Stimulated activated CD4-positive, alpha-beta T cell treated with anti-CD3 and anti-CD28 coated beads, Interleukin-1b, Interleukin-23, amount 100 ng/mL, for 24 hours (primary cell): ENCODE measurements around the gene CTCF.

ENCODE experiments used
- DNase-seq, 4 experiments: peaks; one replicate each; pipeline ENCODE4 v3.0.0-alpha.2; 2020; ENCODE audit warnings: low read depth in 4 of 4, low spot score in 1 of 4

Gene CTCF

DNA sequence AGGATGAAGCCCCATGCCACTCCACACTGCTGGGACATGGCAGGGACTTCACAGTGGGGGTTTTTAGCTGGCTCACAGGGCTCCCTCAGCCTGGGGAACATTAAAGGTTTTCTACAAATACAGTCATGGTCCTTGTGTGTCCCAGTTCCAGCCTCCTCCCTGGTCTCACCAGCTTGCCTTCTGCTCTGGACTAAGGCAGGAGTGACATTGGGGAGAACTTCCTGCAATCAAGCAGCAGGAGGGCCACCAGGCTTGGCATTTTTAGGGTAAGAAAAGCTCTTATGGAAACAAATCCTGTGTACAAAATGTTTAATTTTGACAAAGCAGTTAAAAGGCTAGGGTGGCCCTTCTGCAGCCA, 100.3 kb downstream of the CTCF start:
- DNase-seq, result no peak

DNA sequence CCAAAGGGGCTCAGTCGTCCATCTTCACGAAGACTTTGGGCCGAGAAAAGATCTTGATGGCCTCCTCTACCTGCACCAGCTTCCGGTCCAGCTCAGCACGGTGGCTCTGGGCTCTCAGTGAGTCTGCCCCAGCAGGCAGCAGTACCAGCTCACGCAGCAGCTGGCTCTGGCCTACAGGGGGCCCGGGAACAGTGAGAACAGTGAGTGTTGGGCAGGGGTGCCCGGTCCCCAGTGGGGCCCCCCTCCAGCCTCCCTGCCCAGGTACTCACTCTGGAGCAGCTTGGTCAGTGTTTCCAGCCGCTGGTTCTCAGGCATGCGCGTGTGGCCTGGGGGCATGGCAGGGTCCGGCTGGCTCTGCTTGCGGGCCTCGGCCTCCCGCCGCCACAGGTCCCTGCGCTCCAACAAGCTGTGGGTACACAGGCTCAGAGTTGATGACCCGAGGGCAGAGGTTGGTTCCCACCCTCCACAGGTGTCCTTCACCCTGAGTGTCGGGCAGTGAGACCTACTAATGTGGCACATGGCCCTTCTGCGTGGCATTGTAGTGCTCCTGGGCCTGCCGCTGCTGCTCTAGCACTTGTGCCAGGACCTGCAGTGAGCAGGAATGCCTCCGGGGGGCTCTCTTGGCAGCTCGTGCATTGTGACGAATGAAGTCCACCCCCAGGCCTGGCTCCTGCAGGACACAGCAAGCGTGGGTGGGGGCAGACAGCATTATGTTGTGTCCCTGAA, 101.0 kb downstream of the CTCF start:
- DNase-seq, result no peak

DNA sequence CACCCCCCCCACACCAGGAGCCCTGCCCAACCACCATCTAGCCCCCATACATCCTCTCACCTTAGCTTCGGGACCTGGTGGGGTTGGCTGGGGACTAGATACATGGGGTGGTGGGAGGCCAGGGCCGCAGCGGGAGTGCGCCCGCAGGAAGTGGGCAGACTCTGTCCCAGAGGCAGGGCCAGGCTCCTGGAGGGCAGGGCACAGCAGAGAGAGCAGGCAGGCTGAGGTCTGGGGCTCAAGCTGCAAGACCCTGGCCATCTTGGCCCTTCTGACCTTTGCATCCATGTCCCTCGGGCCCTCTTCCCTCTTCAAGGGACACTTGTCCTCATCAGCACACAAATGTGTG, 101.5 kb downstream of the CTCF start:
- DNase-seq, result no peak

DNA sequence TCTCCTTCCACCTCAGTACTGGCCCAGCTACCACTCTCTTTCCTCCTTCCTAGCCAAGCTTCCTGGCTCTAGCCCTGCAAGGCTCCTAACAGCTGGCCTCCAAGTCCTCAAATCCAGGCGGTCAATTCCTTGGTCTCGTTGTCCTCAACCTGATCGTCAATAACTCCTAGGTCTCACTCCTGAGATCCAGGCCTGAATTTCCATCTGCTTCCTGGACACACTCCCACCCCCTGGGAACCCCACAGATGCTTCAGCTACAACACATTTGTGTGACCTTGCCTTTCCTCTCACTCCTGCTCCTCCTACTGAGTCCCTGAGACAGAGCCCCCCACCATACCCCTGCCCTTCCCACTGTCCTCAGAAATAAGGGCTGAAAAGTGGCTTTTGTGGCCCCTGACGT, 101.9 kb downstream of the CTCF start:
- no peak for DNase-seq

DNA sequence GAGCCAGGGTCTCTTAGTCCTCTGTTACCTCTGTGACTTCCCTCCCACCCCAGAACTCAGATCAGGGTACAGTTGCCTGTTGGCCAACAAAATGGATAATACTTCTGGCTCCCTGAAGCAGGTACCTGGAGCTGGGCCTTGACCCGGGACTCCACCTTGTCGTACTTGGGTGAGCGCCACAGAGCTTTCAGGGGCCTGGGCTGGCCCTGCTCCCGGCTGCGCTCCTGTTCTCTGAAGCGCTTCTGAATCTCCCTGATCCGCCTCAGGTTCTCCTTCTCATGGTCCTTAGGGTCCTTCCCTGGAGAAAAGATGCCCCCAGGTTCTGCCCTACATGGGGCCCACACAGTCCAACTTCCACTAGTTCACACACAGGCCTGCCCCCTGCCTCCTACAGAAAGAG, 102.5 kb downstream of the CTCF start:
- DNase-seq, result no peak

DNA sequence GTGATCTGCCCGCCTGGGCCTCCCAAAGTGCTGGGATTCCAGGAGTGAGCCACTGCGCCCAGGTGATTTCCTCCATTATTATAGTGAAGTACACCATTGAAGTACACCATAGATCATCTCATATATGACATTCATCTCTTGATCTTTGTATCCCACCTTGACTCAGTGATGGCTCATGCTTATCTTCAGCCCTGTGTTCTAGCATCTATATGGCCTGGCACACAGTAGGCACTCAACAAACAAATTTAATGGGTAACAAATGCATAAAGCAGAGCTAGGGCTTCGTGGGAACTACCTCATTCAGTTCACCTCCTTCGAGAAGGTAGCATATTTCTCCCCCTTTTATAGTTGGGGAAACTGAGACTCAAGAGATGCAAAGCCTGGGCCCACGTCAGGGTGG, 103.3 kb downstream of the CTCF start:
- DNase-seq, result no peak

DNA sequence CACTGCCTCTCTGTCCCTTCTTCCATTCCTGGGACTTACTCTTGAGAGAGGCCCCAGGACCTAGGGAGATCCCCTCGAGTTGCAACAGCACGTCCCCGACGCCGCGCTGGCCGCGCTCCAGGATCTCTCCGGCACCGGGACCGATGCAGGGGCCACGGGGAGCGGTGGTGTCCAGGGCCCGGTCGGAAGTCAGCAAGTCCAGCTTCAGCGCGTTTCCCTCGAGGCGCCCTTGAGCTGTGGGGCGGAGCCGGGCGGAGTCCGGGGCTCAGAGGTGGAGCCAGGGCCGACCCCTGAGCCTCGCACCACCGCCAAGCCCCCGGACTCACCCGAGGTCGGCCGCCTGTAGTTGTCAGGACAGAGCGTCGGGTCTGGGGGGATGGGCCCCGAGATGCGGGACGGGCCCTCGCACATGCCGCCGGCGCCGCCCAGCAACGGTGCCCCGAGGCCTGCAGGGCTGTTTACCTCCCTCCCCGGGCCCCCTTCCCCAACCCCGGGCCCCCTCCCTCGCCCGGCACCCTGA, 103.8 kb downstream of the CTCF start:
- DNase-seq, result no peak

DNA sequence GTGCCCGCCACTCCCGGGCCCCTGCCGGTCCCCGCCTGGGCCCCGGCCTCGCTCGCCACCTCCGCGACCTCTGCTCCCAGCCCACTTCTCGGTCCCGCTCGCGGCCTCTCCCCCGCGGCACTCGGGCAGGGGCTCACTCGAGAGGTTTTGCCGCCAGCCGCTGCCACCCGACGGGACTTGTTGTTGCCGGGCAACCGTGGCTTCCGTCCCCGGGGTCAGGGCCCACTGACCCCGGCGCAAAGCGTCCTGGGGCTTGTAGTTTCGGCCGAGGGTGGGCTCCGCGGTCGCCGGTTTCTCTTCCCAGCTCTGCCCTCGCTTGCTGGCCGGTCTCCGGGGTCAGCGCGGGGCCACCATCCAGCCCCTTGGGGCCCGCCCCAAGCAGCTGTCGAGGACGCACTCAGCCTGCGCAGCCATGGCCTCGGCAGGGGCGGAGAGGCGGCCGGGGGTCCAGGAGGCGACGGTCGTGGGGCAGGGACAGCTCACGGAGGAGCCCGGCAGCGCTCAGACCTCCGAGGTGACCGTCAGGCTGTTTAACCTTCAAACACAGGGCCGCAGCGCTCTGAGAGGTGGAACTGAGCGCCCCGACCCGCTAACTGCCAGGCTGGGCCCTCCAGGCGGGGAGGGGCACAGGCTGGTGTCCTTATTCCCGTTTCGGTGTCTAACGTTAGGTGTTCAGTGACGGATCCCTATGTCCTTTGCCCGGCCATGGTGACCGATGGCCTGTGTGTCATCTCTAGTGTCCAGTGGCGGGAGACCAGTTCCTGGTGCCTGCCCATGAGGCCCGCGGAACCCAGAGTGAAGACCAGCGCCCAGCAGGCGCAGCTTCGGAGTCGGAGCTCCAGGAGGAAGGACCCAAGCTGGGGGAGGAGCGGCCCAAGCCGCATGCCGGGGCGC, 104.5 kb downstream of the CTCF start, which contains the start of the genes C16orf86 and ENKD1:
Gene C16orf86 (plus strand): TSS at position 256 of the 894 bp plus-strand sequence. CDS start 157 bp downstream, at position 413.
Gene ENKD1 (minus strand): TSS at position 192 of the 894 bp plus-strand sequence. CDS start 308 bp downstream, outside the sequence.
- peak in 3 of 4 experiments; percentile 62 to 73 (median 70) for DNase-seq

DNA sequence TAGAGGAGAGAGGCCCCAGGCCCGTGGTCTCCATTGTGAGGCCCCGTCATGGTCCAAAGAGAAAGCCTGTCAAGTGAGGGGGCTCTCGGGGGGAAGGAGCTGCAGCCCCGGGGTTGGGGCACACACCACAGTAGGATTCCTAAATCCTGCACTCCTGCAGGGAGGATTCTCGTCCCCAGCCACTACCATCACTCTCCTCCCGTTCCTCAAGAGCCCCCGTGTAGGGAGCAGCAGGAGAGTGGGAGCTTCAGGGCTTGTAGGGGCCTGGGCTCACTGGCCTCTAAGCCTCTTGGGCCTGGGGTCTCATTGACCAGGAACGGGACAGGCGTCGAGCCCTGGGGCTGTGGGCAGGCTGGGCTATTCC, 105.1 kb downstream of the CTCF start:
- DNase-seq, result no peak

DNA sequence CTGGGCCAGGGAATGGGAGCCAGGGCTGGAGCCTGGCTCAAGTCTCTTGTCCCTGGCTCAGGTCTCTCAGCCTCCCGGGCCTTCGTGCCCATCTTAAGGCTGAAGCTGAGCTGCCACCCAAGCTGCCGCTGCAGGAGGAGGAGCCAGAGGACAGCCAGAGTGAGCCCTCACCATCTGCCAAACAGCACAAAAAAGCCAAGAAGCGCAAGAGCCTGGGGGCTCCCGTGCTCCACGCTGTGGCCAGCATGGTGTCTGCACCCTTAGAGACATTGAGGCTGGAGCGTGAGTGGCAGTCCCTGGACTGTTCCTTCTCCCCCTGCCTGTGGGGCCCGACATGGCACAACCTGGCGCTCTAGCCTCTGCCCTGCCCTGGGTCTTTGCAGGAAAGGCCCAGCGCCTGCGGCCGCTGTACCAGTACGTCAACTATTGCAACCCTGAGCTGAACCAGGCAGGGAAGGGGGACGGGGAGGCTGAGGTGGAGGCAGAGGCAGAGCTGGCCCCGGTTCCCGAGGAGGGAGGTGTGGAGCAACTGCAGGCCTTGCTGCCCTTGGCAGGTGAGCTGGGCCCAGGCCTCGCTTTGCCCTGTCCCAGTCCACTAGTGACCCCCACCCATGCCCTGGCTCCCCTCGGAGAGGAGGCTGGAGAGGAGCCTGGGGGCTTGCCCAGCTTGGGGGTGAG, 105.6 kb downstream of the CTCF start:
- DNase-seq, result peak in 3 of 4 experiments; percentile 53 to 71 (median 66)

DNA sequence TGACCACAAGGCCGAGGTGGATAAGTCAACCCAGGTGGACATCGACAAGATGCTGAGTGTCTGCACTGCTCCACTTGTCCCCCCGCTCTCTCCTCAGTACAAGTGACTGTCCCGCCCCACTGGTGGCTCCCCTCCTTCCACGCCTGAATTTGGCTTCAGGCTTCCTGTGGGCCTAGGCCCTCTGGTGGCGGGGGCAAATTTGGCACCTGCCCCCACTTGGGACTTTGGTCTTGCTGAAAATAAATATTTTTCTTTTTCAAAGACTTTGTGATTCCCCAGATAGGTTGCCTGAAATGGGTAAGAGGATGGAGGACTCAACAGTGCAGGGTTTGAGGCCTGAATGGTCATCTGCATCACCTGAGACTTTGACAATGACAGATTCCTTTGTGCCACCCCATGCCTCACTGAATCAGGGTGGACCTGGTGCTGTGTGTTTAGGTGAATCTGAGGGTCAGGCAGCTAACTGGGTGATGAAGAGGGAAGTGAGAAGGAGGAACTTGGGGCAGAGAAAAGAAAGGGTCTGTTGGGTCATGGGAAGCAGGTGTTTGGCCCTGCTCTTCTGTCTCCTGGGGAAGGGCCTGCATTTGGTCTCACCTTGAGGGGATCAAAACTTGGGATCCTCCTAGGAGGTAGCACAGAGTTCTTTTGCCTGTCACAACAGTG, 106.3 kb downstream of the CTCF start:
- no peak for DNase-seq

DNA sequence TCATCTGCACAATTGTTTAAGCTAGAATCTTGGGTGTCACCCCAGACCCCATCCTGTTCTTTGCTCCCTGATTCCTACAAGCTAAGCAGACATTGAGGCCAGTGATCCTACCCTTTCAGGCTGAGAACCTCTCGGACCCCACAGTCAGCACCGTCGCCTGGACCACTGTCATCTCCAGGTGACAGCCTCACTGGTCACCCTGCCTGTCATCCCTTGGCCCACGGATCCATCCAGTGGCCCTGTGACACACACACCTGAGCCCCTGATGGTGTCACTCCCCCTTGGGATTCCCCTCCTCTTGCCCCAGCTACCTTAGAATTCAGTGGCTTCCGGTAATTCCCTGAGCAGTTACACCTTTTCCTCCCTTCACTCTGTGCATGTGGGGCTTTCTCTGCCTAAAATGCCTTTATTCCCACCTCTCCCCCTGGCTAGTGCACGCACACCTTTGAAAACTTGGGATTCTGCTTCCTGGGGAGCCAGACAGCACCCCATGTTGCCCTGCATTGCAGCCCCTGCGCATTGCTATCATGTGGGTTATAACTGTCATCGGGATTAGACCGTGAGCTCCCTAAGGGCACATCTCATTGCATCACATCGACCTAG, 107.3 kb downstream of the CTCF start:
- DNase-seq, result no peak

DNA sequence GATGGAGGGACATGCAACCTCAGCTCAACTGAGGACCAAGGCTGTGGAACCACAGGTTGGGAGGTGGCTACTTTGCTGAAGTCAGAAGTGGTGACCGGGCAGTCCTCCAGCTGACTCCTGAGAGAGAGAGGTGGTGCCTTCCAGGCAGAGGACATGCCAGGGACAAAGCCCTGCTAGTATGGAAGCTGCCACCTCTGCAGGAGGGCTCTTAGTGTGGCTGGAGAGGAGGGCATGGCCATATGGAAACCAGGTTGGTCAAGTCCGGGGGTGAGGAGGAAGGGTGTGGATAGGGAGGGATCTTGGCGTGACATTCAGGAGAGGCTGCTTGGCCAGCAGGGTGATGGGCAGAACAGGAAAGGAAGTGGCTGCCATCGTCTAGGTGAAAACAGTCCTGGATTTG, 110.0 kb downstream of the CTCF start:
- no peak for DNase-seq

DNA sequence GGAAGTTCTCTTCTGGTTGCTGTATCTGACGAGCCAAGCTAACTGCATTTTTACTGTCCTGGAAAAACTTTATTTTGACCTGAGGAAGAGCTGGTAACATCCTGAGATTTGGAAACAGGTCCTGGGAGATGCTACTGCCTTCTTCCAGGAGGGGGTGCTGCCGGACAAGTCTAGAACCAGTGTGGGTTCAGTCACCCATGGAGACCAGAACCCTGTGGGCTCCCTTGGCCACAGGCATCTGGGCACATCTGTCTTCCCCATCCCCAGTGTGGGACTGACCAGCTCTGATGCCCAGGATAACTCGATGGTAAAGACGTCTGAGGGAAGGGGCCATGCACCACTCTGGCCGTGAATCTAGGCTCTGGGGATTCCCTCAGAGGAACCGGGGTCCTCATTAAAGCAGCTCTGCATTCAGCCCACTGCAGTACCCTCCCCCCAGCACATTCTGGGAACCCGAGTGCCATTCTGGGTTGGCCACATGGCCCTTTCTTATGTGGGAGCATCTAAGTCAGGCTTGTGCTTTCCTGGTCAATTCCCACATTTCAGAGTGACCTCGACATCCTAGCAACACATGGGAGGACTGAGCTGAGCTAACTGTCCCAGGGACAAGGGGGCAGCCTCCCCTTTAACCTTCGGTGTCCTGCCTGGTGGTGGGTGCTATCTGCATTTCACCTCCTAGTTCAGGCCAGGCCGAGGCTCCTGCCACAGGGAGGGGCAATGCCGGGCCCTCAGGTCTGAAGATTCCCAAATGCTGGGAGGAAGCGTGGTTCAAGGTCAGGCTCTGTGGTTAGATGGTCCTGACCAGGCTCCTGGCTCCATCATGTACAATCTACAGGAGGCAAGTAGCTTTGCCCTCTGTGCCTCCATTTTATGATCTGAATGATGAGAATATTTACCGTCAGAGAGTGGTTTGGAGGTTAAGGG, 110.7 kb downstream of the CTCF start:
- DNase-seq, result no peak

DNA sequence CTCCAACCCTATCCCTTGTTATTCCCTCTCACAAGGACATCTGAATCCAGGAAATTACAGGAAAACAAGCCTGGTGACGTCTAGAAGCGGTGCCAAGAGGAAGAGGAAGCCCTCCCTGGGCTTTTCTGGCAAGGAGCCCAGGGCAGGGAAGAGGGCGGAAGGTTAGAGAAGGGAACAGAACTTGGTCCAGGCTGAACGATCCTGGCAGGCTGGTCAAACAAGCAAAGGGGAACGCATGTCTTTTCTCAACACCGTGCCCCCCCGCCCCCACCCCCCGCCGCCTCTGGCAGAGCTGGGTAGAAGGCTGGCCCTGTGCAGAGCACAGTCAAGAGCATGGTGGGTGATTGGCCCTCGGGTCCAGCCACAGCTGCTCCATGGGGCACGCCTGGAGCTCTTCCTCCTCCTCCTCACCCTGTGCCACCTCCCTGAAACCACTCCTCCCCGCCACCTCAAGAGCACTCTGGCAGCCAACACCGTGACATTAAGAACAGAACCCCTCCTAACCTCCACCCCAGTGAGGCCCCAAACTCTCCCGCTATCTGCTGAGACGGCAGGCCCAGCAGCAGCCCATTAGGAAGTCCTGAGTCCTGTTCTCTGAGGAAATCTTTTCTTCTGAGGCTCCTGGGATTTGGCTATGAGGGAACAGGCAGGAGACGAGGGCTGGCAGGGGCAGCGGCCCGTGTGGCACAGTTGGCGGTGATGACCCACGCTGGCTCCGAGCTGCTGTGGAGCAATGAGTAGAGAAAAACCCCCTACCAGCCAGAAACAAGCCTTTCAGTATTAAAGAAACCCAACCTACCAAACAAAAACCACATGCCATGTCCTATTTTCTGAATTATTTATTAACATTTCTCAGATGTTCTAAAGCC, 111.6 kb downstream of the CTCF start:
- no peak for DNase-seq

DNA sequence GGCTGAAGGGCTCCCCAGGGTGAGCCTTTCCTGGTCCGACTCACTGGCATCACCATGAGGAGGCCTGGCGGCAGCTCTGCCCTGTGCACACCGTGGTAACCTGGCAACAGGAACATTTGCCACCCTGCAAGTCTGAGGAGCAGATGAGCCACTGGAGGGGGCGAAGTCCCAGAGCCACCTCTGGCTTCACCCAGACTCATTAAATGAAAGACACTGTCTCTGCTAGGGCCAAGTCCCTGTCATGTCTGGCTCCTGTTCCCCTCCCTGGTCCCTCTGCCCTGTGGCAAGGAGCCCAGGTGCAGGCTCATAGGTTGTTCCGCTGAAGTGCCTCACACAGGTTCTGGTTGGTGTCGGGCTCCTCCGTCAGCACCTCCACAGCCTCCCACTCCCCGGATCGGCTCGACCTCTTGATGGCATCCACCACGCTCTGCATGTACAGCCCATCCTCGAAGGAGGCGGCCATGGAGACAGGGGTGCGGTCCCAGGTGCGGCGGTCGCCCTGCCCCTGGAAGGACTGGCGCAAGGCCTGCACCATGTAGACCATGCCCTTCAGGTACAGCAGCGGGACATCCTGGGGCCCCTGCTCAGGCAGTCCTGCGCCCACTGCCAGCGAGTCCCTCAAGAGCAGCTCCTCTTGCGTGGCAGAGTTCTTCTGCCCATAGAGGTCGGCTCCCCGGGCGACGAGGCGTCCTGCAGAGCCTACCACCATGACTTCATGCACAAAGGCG, 112.7 kb downstream of the CTCF start:
- DNase-seq, result no peak

DNA sequence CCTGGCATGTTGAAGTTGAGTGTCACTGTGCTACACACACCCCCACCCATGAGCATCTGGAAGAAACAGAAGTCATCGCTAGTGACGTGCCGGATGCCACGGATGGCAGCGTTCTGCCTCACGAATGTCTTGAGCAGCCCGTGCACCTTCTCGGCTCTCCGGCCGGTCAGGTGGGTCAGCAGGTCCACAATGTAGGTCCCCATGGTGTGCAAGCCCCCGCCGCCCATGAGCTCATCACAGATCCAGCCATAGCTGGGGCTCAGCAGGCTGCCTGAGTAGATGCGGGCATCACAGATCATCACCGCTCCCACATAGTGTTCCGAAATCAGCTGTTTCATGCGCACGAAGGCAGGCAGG, 113.2 kb downstream of the CTCF start:
- DNase-seq, result no peak

DNA sequence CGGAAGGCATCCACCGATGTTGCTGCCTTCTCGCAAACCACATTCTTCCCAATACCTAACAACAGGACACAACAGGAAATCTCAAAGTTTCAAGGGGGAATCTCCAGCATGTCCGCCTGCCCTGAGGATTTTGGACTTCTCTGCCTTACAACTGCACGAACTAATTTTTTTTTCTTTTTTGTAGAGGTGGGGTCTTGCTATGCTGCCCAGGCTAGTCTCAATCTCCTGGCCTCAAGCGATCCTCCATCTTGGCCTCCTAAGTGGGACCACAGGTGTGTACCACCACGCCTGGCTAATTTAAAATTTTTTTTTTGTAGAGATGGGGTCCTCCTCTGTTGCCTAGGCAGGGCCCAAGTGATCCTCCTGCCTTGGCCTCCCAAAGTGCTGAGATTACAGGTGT, 113.7 kb downstream of the CTCF start:
- no peak for DNase-seq
